Common myeloid progenitor, CD34-positive (primary cell): Measurements from ENCODE around the gene WDR62.
"Not testable (repeated sequence)": the region's sequence is repeated elsewhere in the genome, so short reads cannot be mapped to it uniquely, and the experiment has no call there.

Experiments used
- CTCF ChIA-PET: fragments of 350-600 bp; sonication (Branson Sonifier 250); formaldehyde crosslinking; loops from one replicate; lab custom pipeline; 2021; ENCODE audit warnings: antibody characterized with exemption; lab: Charles Lee
- POLR2A ChIA-PET: fragments of 350-600 bp; sonication (Branson Sonifier 250); formaldehyde crosslinking; loops from one replicate; lab custom pipeline; 2021; ENCODE audit warnings: antibody characterized with exemption; lab: Charles Lee
- DNase-seq, 3 donors: peaks; one replicate each; pipeline versions ENCODE4 v3.0.0 to v3.0.0-alpha.2; 2013
- H3K27ac ChIP-seq, 2 experiments: 1 replicate in 1 of 2; 2 replicates in 1 of 2; pipeline ENCODE4 v1.7.0; 2013; ENCODE audit warnings: inconsistent platforms in 2 of 2, low read length in 2 of 2, mild to moderate bottlenecking in 2 of 2, low read depth in 1 of 2, moderate library complexity in 1 of 2; ENCODE audit not compliant: severe bottlenecking in 2 of 2, insufficient read depth in 1 of 2, poor library complexity in 1 of 2
- H3K27me3 ChIP-seq, 5 experiments: replicated peaks in 2 of 5; 1 replicate in 3 of 5; 2 replicates in 2 of 5; pipeline versions ENCODE4 v1.6.1 to v1.7.0; 2013; ENCODE audit warnings: low read length in 4 of 5, mild to moderate bottlenecking in 2 of 5, moderate library complexity in 2 of 5, inconsistent platforms in 1 of 5; ENCODE audit not compliant: insufficient read depth in 5 of 5, control insufficient read depth in 4 of 5
- H3K36me3 ChIP-seq, 4 experiments: 1 replicate in 2 of 4; 2 replicates in 2 of 4; pipeline versions ENCODE4 v1.6.1 to v1.7.0; 2013; ENCODE audit warnings: low read length in 3 of 4, control low read depth in 1 of 4, mild to moderate bottlenecking in 1 of 4; ENCODE audit not compliant: control insufficient read depth in 4 of 4, insufficient read depth in 4 of 4
- H3K4me1 ChIP-seq, 4 experiments: 1 replicate in 3 of 4; 2 replicates in 1 of 4; pipeline versions ENCODE4 v1.6.1 to v1.7.1; 2013; ENCODE audit warnings: low read length in 3 of 4, mild to moderate bottlenecking in 3 of 4, control low read depth in 1 of 4, inconsistent platforms in 1 of 4, moderate library complexity in 1 of 4; ENCODE audit not compliant: control insufficient read depth in 4 of 4, insufficient read depth in 4 of 4; ENCODE audit errors: control extremely low read depth in 1 of 4
- H3K4me3 ChIP-seq, 7 experiments: 1 replicate in 4 of 7; 2 replicates in 3 of 7; pipeline versions ENCODE4 v1.5.1 to v1.7.0; 2013; ENCODE audit warnings: mild to moderate bottlenecking in 7 of 7, low read length in 6 of 7, moderate library complexity in 6 of 7, inconsistent platforms in 2 of 7, low read depth in 2 of 7, control low read depth in 1 of 7; ENCODE audit not compliant: insufficient read depth in 4 of 7, control insufficient read depth in 1 of 7; ENCODE audit errors: extremely low read depth in 1 of 7
- H3K9me3 ChIP-seq, 5 experiments: 1 replicate in 4 of 5; 2 replicates in 1 of 5; pipeline versions ENCODE4 v1.6.1 to v1.7.1; 2013; ENCODE audit warnings: low read length in 4 of 5, mild to moderate bottlenecking in 2 of 5, inconsistent platforms in 1 of 5, low read depth in 1 of 5, moderate library complexity in 1 of 5; ENCODE audit not compliant: control insufficient read depth in 4 of 5, insufficient read depth in 2 of 5; ENCODE audit errors: control extremely low read depth in 1 of 5
- WGBS: methylation state at CpG from one replicate; pipeline ENCODE4 v1.1.5; 2013; ENCODE audit not compliant: insufficient coverage; 5-methylcytosine and 5-hydroxymethylcytosine counted together

The WDR62 gene

DNA sequence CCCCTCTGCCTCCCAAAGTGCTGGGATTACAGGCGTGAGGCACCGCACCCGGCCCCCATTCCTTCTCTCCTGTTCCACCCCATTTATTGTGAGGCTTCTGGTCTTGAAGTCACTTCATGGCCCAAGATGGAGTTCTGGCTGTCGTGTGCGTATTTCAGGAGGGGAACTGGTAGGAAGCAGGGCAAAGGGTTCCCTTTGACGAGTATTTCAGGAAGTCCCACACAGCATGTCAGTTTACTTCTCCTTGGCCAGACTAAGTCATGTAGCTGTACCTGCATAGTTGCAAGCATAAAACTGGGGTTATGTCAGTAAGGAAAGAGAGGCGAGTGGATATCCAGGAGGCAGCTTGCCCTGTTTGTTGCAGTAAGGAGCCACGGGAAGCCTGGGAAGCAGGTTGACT lies 10.1 kb downstream of the WDR62 start:
- 89% methylated on average over 6 of the region's 8 CpGs for WGBS
- Histone ChIP-seq H3K9me3 (no peaks in the 10 kb centered on the region), H3K4me3 (no peak overlapping the region), H3K27ac (no peak overlapping the region), H3K36me3 (peaks cover 5 to 68% (median 34%) of the 10 kb centered on the region in 4 experiments), H3K4me1 (no peaks in the 10 kb centered on the region), H3K27me3 (no peaks in the 10 kb centered on the region)
- CTCF ChIA-PET = interaction anchor here (0.6 kb wide), 1 partner anchor 68 kb away, joined by 3 read pairs; no protein-coding TSS in a partner anchor
- no peak for DNase-seq
- POLR2A ChIA-PET = no interaction called here

DNA sequence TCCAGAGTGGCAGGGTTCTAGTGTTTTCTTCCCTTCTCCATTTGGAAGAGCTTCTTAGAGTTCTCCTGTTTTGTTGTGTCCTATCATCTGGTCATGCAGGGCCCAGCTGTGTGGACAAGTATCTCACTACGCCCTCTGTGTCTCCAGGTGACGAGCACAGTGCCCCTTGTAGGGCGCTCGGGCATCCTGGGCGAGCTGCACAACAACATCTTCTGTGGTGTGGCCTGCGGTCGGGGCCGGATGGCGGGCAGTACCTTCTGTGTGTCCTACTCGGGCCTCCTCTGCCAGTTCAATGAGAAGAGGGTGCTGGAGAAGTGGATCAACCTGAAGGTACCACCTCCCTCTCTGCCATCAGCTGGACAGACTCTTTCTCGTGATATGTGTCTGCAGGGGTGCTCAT lies 13.0 kb downstream of the WDR62 start:
- DNase-seq = no peak
- POLR2A ChIA-PET = no interaction called here
- 93% methylated on average over 10 of the region's 11 CpGs for whole genome bisulfite sequencing
- Histone ChIP-seq H3K27ac (no peak overlapping the region), H3K4me1 (no peaks in the 10 kb centered on the region), H3K9me3 (no peaks in the 10 kb centered on the region), H3K27me3 (no peaks in the 10 kb centered on the region), H3K4me3 (no peak overlapping the region), H3K36me3 (peaks cover 7 to 66% (median 33%) of the 10 kb centered on the region in 4 experiments)
- CTCF ChIA-PET = no interaction called here

DNA sequence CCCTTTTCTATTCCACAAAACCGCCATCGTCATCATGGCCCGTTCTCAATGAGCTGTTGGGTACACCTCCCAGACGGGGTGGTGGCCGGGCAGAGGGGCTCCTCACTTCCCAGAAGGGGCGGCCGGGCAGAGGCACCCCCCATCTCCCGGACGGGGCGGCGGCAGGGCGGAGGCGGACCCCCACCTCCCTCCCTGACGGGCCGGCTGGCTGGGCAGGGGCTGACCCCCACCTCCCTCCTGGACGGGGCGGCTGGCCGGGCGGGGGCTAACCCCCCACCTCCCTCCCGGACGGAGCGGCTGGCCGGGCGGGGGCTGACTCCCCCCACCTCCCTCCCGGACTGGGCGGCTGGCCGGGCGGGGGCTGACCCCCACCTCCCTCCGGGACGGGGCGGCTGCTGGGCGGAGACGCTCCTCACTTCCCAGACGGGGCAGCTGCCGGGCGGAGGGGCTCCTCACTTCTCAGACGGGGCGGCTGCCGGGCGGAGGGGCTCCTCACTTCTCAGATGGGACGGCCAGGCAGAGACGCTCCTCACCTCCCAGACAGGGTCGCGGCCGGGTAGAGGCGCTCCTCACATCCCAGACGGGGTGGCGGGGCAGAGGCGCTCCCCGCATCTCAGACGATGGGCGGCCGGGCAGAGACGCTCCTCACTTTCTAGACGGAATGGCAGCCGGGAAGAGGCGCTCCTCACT lies 14.3 kb downstream of the WDR62 start:
- DNase-seq, H3K9me3 ChIP-seq, CTCF ChIA-PET, H3K27me3 ChIP-seq, H3K4me3 ChIP-seq, H3K27ac ChIP-seq, H3K4me1 ChIP-seq, POLR2A ChIA-PET: not testable (repeated sequence)
- WGBS = 96% methylated on average over 19 of the region's 57 CpGs
- H3K36me3 ChIP-seq = peaks cover 10 to 69% (median 34%) of the 10 kb centered on the region in 4 experiments

DNA sequence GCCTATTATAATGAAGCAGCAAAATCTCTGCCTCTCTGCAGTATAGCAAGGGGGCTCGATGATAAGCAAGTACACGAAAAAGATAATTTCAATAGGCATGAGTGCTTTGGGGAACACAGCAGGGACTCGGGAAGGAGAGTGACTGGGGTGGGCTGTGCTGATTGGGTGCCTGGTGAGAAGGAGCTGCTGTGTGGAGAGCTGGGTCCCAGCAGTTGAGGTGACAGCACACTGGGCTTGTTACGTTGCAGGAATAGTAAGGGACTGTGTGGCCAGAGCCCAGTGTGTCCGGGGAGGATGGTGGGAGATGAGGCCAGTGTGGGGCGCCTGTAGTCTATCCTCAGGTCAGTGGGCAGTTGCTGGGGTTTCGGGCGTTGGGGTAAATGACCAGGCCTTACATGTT lies 17.4 kb downstream of the WDR62 start:
- H3K27me3 ChIP-seq = no peaks in the 10 kb centered on the region
- H3K36me3 ChIP-seq = peaks cover 5 to 70% (median 25%) of the 10 kb centered on the region in 4 experiments
- 82% methylated on average over 8 of the region's 8 CpGs for WGBS
- no peak overlapping the region for H3K4me3 ChIP-seq
- H3K4me1 ChIP-seq = no peaks in the 10 kb centered on the region
- POLR2A ChIA-PET = no interaction called here
- no peak overlapping the region for H3K27ac ChIP-seq
- CTCF ChIA-PET = interaction anchor here (1.6 kb wide), 1 partner anchor 11 kb away, joined by 5 read pairs; no protein-coding TSS in a partner anchor
- H3K9me3 ChIP-seq = no peaks in the 10 kb centered on the region
- DNase-seq = no peak

DNA sequence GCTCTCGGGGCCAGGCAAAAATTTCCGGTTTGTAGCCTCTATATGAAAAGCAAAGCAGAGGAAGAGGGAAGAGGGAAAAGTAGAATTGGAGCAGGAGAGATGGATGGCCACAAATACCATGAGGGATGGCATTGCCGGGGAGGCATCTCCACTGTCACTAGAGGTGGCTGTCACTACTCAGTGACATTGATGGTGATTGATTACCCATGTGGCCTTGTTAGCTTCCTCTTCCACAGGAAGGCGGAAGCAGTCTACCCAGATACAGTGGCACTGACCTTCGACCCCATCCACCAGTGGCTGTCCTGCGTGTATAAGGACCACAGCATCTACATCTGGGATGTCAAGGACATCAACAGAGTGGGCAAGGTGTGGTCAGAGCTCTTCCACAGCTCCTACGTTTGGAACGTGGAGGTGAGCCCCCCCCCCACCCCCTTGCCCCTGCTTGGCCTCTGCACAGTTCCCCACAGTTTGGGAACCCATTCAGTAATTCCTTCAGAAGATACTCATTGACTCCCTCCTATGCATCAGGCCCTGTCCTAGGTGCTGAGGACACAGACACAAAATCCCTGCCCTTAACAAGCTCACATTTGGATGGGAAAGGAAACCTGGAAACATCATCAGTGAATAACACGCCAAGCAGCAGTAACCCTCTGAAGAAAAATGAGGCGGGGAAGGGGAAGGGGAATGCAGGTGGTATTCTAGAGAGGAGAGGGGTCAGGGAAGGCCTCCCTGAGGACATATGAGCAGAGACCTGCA lies 18.6 kb downstream of the WDR62 start:
- 92% methylated on average over 10 of the region's 10 CpGs for WGBS
- ChIA-PET CTCF (interaction anchor here (1.6 kb wide), 1 partner anchor 12 kb away, joined by 5 read pairs; no protein-coding TSS in a partner anchor), POLR2A (interaction anchor here (0.6 kb wide), 1 partner anchor 30 kb away, joined by 3 read pairs; no protein-coding TSS in a partner anchor)
- no peak for DNase-seq
- H3K4me1 ChIP-seq = no peaks in the 10 kb centered on the region
- no peaks in the 10 kb centered on the region for H3K27me3 ChIP-seq
- no peak overlapping the region for H3K27ac ChIP-seq
- no peak overlapping the region for H3K4me3 ChIP-seq
- H3K9me3 ChIP-seq = no peaks in the 10 kb centered on the region
- peaks cover 5 to 65% (median 19%) of the 10 kb centered on the region in 4 experiments for H3K36me3 ChIP-seq

DNA sequence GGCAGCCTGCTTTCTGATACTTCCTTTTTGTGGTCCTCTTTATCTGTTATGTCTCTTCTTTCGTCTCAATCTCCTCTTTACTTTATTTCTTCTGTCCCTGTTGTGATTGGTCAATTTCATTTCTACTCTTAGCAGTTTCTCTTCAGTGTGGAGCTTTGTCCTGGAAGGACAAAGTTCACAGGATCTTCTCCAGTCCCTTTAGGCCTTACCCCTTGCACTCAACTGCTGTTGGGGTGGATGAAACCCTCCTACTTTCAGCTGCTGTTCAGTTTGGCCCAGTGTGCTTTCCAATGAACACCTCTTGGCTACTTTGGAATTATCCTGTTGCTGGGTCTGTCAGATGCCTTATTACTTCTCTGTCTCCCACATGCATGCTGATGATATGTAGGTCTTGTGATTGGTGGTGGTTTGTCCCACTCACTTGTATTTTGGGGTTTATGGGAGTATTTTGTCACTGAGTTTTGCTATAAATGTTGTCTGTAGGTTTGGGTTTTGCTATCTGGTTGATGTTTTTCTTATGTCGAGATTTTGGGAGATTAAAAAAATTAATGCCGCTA lies 24.8 kb downstream of the WDR62 start:
- CTCF ChIA-PET = no interaction called here

More for the DNA sequence above, 24.8 kb downstream of the WDR62 start:
- POLR2A ChIA-PET = interaction anchor here (0.7 kb wide), 1 partner anchor 65 kb away, joined by 3 read pairs; the partner anchor contains the start of gene ALKBH6
- peaks cover 5 to 74% (median 24%) of the 10 kb centered on the region in 4 experiments for H3K36me3 ChIP-seq
- no peak overlapping the region for H3K27ac ChIP-seq
- H3K27me3 ChIP-seq = no peaks in the 10 kb centered on the region
- no CpG with 5 or more reads among the region's 3 CpGs for WGBS
- H3K4me3 ChIP-seq = no peak overlapping the region
- no peaks in the 10 kb centered on the region for H3K4me1 ChIP-seq
- no peaks in the 10 kb centered on the region for H3K9me3 ChIP-seq
- DNase-seq = no peak
